ENCODE measurements around the gene ALG14. TPM values are rescaled to one million over a fixed set of nuclear protein-coding genes. Genes with fewer than 3 reads are reported as not detected.

Gene ALG14
- total and polyA plus RNA-seq, 2 donors (not counting 3 experiments of a cell fraction or from before 2014, with no cell fraction given) = 2.6 to 8.6 TPM

DNA sequence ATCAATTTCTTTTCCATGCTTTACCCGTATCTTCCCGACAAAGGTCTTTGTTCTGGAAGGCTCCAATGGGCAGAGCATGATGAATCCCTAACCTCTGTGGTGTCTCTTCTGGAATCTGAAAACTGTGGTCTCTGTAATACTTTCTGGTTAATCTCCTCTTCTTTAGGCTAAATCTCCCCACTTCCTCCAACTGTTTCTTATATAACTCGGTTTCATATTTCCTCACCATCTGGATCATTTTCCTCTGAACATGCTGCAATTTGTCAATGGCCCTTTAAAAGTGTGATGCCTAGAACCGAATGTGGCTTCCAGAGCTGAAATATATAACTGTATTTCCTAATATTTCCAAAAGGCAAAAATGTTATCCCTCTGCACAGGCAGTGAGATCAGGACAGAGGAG, 66.1 kb downstream of the ALG14 start:
- no TSS peak for BruUV-seq (replicated peaks)
- Histone ChIP-seq H3K27ac (ENCODE audit: insufficient read depth, low read depth, low read length) (no peak overlapping the region), H3K27me3 (ENCODE audit: control insufficient read depth in 2 of 2, insufficient read depth in 2 of 2, low read length in 2 of 2) (no peaks in the 10 kb centered on the region), H3K79me2 (ENCODE audit: control insufficient read depth, insufficient read depth, low read length) (no peaks in the 10 kb centered on the region), H3K9me1 (replicated peaks; ENCODE audit: control insufficient read depth, extremely low read depth, insufficient read depth, low read length) (no peaks in the 10 kb centered on the region), H3K36me3 (ENCODE audit: control insufficient read depth in 2 of 2, extremely low read depth in 1 of 2, insufficient read depth in 2 of 2, low read length in 2 of 2) (no peaks in the 10 kb centered on the region), H4K20me1 (replicated peaks; ENCODE audit: control insufficient read depth, extremely low read depth, insufficient read depth, low read length) (no peaks in the 10 kb centered on the region), H3K9me3 (replicated peaks; ENCODE audit: control insufficient read depth, insufficient read depth, low read length) (no peaks in the 10 kb centered on the region), H3K4me1 (ENCODE audit: control insufficient read depth, extremely low read depth, insufficient read depth, low read length) (peaks cover 13% of the 10 kb centered on the region), H2AFZ (ENCODE audit: low read depth, low read length) (no peak overlapping the region), H3K4me2 (ENCODE audit: insufficient read depth, low read length) (no peak overlapping the region), H3K9ac (replicated peaks; ENCODE audit: extremely low read depth, insufficient read depth, low read length) (no peak overlapping the region), H3K4me3 (replicated peaks in 1 of 3; ENCODE audit: insufficient read depth in 1 of 3, low read depth in 1 of 3, low read length in 3 of 3) (no peak overlapping the region)
- intact Hi-C loops (cut with micrococcal nuclease) = no loop called here
- TF ChIP-seq, protein P1, sequence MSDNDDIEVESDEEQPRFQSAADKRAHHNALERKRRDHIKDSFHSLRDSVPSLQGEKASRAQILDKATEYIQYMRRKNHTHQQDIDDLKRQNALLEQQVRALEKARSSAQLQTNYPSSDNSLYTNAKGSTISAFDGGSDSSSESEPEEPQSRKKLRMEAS (IDR thresholded peaks at IDR 0.05; ENCODE audit: insufficient read depth, insufficient read length) = no peak
- TF ChIP-seq FOS (IDR thresholded peaks at IDR 0.05; ENCODE audit: borderline replicate concordance, insufficient read depth, low read length) (no peak), POLR2AphosphoS5 (IDR thresholded peaks at IDR 0.05; ENCODE audit: insufficient read depth, low read depth, low read length) (no peak), CTCF (IDR thresholded peaks at IDR 0.05; ENCODE audit: extremely low read depth in 1 of 2, insufficient read depth in 1 of 2, low read depth in 1 of 2, low read length in 2 of 2) (no peak), JUN (IDR thresholded peaks at IDR 0.05; ENCODE audit: borderline replicate concordance, insufficient read depth, insufficient read length, low read depth) (no peak), EZH2 (IDR thresholded peaks at IDR 0.05; ENCODE audit: borderline replicate concordance, low read depth, low read length, severe bottlenecking) (no peak), MYC (IDR thresholded peaks at IDR 0.05; ENCODE audit: low read depth, low read length) (no peak), GATA2 (IDR thresholded peaks at IDR 0.05; ENCODE audit: insufficient read depth, insufficient read length, low read depth, low read length) (no peak), POLR2A (IDR thresholded peaks at IDR 0.05; ENCODE audit: low read depth, low read length) (no peak)
- dilution Hi-C loops (cut with MboI; ENCODE audit: extremely low pct_ligation_motif_present, low sequenced_read_pairs) = no loop called here
- ChIA-PET CTCF (no interaction called here), POLR2A (no interaction called here)
- no peak for DNase-seq (ENCODE audit: low read depth, low spot score)
- FAIRE-seq = no peak

Measured in endothelial cell of umbilical vein (primary cell).